WTC11 (cell line): ENCODE data around the gene SEL1L3. TPM values are rescaled to one million over a fixed set of nuclear protein-coding genes. Genes with fewer than 3 reads are reported as not detected.
A peak's percentile ranks its signal among the peaks of the same experiment; 100 is the strongest.

Experiments
- ATAC-seq: fragments of 200-7000 bp; cut with Tn5 transposase; 2 replicates; pipeline ENCODE4 v1.10.0; 2021; ENCODE audit warnings: mild to moderate bottlenecking, moderate library complexity
- CTCF ChIA-PET: fragments of 300-600 bp; sonication (Branson Sonifier 250); formaldehyde crosslinking; loops from one replicate; lab custom pipeline; 2021; ENCODE audit warnings: antibody characterized with exemption; lab: Charles Lee
- POLR2A ChIA-PET: fragments of 350-600 bp; sonication (Branson Sonifier 250); formaldehyde crosslinking; loops from one replicate; lab custom pipeline; 2021; ENCODE audit warnings: antibody characterized with exemption; lab: Charles Lee
- DNase-seq: peaks from one replicate; pipeline ENCODE4 v3.0.0; 2021; ENCODE audit warnings: low spot score
- H3K27ac Mint-ChIP-seq: 2 replicates; pipeline ENCODE4 v1.8.0; 2021; ENCODE audit warnings: mixed read lengths
- H3K27me3 Mint-ChIP-seq: 2 replicates; pipeline ENCODE4 v1.8.0; 2021; ENCODE audit warnings: low read depth, mild to moderate bottlenecking, moderate library complexity, mixed read lengths
- H3K36me3 Mint-ChIP-seq: 2 replicates; pipeline ENCODE4 v1.8.0; 2021; ENCODE audit warnings: mixed read lengths
- H3K4me1 Mint-ChIP-seq: 2 replicates; pipeline ENCODE4 v1.8.0; 2022; ENCODE audit warnings: mixed read lengths
- H3K4me3 Mint-ChIP-seq: 2 replicates; pipeline ENCODE4 v1.8.0; 2021; ENCODE audit warnings: mild to moderate bottlenecking, moderate library complexity, mixed read lengths
- H3K9me3 Mint-ChIP-seq: 2 replicates; pipeline ENCODE4 v1.8.0; 2021; ENCODE audit warnings: mixed read lengths
- ELF4 ChIP-seq: sonication (generic); formaldehyde crosslinking; IDR thresholded peaks from 2 replicates; pipeline ENCODE4 v1.8.1; 2022; ENCODE audit warnings: low read depth, mild to moderate bottlenecking, moderate library complexity, missing genetic modification reagents
- GTF2I ChIP-seq: fragments of 250-450 bp; sonication (Bioruptor Pico); conservative IDR thresholded peaks from 2 replicates; pipeline ENCODE4 v1.4.0; 2021; ENCODE audit warnings: mild to moderate bottlenecking
- MLX ChIP-seq: sonication (generic); formaldehyde crosslinking; IDR thresholded peaks from 2 replicates; pipeline ENCODE4 v1.8.1; 2023; ENCODE audit warnings: mild to moderate bottlenecking, missing genetic modification reagents, moderate library complexity
- NFATC4 ChIP-seq: fragments of 250-450 bp; sonication (Bioruptor Pico); IDR thresholded peaks from 2 replicates; pipeline ENCODE4 v1.9.0; 2021; ENCODE audit warnings: mild to moderate bottlenecking
- OVOL2 ChIP-seq: fragments of 250-450 bp; sonication (Bioruptor Pico); IDR thresholded peaks from 2 replicates; pipeline ENCODE4 v1.9.0; 2021; ENCODE audit warnings: mild to moderate bottlenecking, borderline replicate concordance
- RELA ChIP-seq: sonication (generic); formaldehyde crosslinking; IDR thresholded peaks from 2 replicates; pipeline ENCODE4 v1.8.1; 2022; ENCODE audit warnings: missing genetic modification reagents, mild to moderate bottlenecking, borderline replicate concordance
- TEAD1 ChIP-seq: sonication (generic); formaldehyde crosslinking; IDR thresholded peaks from 2 replicates; pipeline ENCODE4 v1.8.0; 2022; ENCODE audit warnings: mild to moderate bottlenecking, missing genetic modification reagents
- TP53 ChIP-seq: sonication (generic); formaldehyde crosslinking; IDR thresholded peaks from 2 replicates; pipeline ENCODE4 v1.8.1; 2023; ENCODE audit warnings: mild to moderate bottlenecking, missing genetic modification reagents
- ZSCAN18 ChIP-seq: fragments of 250-450 bp; sonication (Bioruptor Pico); IDR thresholded peaks from 2 replicates; pipeline ENCODE4 v2.1.2; 2022; ENCODE audit warnings: mild to moderate bottlenecking, moderate library complexity
- total RNA-seq: library from RNA; stranded (reverse); gene quantifications from 3 replicates; pipeline ENCODE4 v1.2.3, GENCODE V29; 2021
- TF ChIP-seq, protein P1 (sequence below): sonication (generic); formaldehyde crosslinking; IDR thresholded peaks from 2 replicates; pipeline ENCODE4 v1.8.1; 2022; ENCODE audit warnings: low read depth, missing genetic modification reagents, borderline replicate concordance
- TF ChIP-seq, protein P2 (sequence below): sonication (generic); formaldehyde crosslinking; IDR thresholded peaks from 2 replicates; pipeline ENCODE4 v1.8.1; 2023; ENCODE audit warnings: mild to moderate bottlenecking, missing genetic modification reagents
- TF ChIP-seq, protein P3 (sequence below): sonication (generic); formaldehyde crosslinking; IDR thresholded peaks from 2 replicates; pipeline ENCODE4 v1.8.0; 2022; ENCODE audit warnings: mild to moderate bottlenecking, missing genetic modification reagents
- TF ChIP-seq, protein P4 (sequence below): sonication (generic); formaldehyde crosslinking; IDR thresholded peaks from 2 replicates; pipeline ENCODE4 v1.8.0; 2022; ENCODE audit warnings: mild to moderate bottlenecking, missing genetic modification reagents

The SEL1L3 gene
- total RNA-seq, 1 experiment from 2014 or later: 31.5 TPM

DNA sequence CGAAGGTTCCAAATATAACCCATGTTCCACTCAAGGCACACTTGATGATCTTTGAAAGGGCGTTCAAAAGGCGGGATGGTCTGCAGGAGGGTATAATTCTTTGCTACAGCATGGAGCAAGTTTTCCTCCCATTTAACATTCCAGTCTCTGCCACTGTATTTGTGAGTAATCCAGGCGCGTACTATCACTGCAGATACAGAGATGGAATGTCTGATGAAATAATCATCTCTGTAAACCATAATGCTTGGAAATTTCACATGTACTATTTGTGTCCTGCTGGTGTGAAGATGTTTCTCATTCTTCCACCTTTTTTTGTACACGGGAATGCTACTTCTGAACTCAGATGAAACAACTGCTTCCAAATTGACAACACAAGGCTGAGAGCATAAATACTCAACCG lies 15.5 kb downstream of the SEL1L3 start (continued):
- TF ChIP-seq, protein P1, sequence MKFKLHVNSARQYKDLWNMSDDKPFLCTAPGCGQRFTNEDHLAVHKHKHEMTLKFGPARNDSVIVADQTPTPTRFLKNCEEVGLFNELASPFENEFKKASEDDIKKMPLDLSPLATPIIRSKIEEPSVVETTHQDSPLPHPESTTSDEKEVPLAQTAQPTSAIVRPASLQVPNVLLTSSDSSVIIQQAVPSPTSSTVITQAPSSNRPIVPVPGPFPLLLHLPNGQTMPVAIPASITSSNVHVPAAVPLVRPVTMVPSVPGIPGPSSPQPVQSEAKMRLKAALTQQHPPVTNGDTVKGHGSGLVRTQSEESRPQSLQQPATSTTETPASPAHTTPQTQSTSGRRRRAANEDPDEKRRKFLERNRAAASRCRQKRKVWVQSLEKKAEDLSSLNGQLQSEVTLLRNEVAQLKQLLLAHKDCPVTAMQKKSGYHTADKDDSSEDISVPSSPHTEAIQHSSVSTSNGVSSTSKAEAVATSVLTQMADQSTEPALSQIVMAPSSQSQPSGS: no peak
- TF ChIP-seq ZSCAN18 (CRISPR knock-in tag): no peak

- DNase-seq: no peak
- H3K9me3 Mint-ChIP-seq: no peaks in the 10 kb centered on the region
- no peaks in the 10 kb centered on the region for H3K27me3 Mint-ChIP-seq
- H3K4me3 Mint-ChIP-seq: no peak overlapping the region
- H3K27ac Mint-ChIP-seq: peak overlapping the region; percentile 7; the same call in 1 of the 2 replicates
- peak; percentile 47 for ATAC-seq
- TF ChIP-seq TEAD1 (CRISPR knock-in tag): peak; percentile 50; the same call in 1 of the 2 replicates
- TF ChIP-seq, protein P2, sequence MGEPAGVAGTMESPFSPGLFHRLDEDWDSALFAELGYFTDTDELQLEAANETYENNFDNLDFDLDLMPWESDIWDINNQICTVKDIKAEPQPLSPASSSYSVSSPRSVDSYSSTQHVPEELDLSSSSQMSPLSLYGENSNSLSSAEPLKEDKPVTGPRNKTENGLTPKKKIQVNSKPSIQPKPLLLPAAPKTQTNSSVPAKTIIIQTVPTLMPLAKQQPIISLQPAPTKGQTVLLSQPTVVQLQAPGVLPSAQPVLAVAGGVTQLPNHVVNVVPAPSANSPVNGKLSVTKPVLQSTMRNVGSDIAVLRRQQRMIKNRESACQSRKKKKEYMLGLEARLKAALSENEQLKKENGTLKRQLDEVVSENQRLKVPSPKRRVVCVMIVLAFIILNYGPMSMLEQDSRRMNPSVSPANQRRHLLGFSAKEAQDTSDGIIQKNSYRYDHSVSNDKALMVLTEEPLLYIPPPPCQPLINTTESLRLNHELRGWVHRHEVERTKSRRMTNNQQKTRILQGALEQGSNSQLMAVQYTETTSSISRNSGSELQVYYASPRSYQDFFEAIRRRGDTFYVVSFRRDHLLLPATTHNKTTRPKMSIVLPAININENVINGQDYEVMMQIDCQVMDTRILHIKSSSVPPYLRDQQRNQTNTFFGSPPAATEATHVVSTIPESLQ (CRISPR knock-in tag): no peak
- TF ChIP-seq TP53 (CRISPR knock-in tag): no peak
- no peak for TF ChIP-seq RELA (CRISPR knock-in tag)
- no peak for TF ChIP-seq MLX (CRISPR knock-in tag)
- no peak for TF ChIP-seq ELF4
- no peak for TF ChIP-seq OVOL2
- TF ChIP-seq, protein P3, sequence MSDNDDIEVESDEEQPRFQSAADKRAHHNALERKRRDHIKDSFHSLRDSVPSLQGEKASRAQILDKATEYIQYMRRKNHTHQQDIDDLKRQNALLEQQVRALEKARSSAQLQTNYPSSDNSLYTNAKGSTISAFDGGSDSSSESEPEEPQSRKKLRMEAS (CRISPR knock-in tag): peak; percentile 47; the same call in 1 of the 2 replicates
- no peak for TF ChIP-seq NFATC4 (CRISPR knock-in tag)
- TF ChIP-seq GTF2I (CRISPR knock-in tag): 0 out of 2 replicates have a peak, but pooled peaks have one; percentile 38
- TF ChIP-seq, protein P4, sequence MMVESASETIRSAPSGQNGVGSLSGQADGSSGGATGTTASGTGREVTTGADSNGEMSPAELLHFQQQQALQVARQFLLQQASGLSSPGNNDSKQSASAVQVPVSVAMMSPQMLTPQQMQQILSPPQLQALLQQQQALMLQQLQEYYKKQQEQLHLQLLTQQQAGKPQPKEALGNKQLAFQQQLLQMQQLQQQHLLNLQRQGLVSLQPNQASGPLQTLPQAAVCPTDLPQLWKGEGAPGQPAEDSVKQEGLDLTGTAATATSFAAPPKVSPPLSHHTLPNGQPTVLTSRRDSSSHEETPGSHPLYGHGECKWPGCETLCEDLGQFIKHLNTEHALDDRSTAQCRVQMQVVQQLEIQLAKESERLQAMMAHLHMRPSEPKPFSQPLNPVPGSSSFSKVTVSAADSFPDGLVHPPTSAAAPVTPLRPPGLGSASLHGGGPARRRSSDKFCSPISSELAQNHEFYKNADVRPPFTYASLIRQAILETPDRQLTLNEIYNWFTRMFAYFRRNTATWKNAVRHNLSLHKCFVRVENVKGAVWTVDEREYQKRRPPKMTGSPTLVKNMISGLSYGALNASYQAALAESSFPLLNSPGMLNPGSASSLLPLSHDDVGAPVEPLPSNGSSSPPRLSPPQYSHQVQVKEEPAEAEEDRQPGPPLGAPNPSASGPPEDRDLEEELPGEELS (CRISPR knock-in tag): peak; percentile 51; the same call in 1 of the 2 replicates
- ChIA-PET POLR2A (no interaction called here), CTCF (interaction anchor here (1.0 kb wide), 1 partner anchor 147 kb away, joined by 4 read pairs; no protein-coding TSS in a partner anchor)
- peaks cover 6% of the 10 kb centered on the region for H3K36me3 Mint-ChIP-seq
- peaks cover 38% of the 10 kb centered on the region for H3K4me1 Mint-ChIP-seq
Measured at GRCh38 chr4:25845841-25846653, 16.7 kb downstream of the SEL1L3 start.
